Esophagus muscularis mucosa (tissue), 4 donors: ENCODE measurements around the gene USP47.

Experiments
- EP300 ChIP-seq: sonication (generic); formaldehyde crosslinking; IDR thresholded peaks from one replicate; pipeline ENCODE4 v1.6.1; 2017; ENCODE audit warnings: antibody characterized with exemption
- POLR2A ChIP-seq: fragments of 450-650 bp; IDR thresholded peaks from one replicate; pipeline ENCODE4 v1.6.1; 2017; ENCODE audit warnings: antibody characterized with exemption, moderate library complexity, mild to moderate bottlenecking, low read depth
- POLR2AphosphoS5 ChIP-seq, 2 donors: sonication (generic); formaldehyde crosslinking; IDR thresholded peaks; one replicate each; pipeline ENCODE4 v1.6.1; 2017; ENCODE audit warnings: antibody characterized with exemption in 2 of 2
- TF ChIP-seq, protein P1 (sequence below), 3 experiments: fragments of 200-600 bp in 2 of 3; fragments of 450-650 bp in 1 of 3; sonication (generic) in 2 of 3; IDR thresholded peaks; one replicate each; pipeline ENCODE4 v1.5.1; 2017 to 2019; ENCODE audit warnings: antibody characterized with exemption in 3 of 3, mild to moderate bottlenecking in 2 of 3, moderate library complexity in 1 of 3

DNA sequence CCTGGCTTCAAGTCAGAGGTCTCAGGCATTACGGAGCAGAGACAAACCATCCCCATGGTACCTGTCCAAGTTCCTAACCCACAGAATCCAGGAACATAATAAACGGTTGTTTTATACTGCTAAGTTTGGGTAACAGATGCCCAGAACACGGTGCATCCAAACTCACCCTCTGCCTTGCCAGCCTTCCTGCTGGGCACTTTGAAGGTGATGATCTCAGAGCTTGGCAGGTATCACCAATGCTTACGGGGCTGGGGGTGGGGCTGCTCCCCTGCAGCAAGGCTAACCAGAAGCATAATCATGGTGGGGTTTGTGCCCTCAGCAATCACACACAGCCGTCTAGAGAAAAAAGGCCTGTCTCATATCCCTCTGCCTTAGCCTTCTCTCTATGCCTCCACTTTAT, 139.6 kb downstream of the USP47 start:
- TF ChIP-seq, protein P1, sequence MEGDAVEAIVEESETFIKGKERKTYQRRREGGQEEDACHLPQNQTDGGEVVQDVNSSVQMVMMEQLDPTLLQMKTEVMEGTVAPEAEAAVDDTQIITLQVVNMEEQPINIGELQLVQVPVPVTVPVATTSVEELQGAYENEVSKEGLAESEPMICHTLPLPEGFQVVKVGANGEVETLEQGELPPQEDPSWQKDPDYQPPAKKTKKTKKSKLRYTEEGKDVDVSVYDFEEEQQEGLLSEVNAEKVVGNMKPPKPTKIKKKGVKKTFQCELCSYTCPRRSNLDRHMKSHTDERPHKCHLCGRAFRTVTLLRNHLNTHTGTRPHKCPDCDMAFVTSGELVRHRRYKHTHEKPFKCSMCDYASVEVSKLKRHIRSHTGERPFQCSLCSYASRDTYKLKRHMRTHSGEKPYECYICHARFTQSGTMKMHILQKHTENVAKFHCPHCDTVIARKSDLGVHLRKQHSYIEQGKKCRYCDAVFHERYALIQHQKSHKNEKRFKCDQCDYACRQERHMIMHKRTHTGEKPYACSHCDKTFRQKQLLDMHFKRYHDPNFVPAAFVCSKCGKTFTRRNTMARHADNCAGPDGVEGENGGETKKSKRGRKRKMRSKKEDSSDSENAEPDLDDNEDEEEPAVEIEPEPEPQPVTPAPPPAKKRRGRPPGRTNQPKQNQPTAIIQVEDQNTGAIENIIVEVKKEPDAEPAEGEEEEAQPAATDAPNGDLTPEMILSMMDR (IDR thresholded peaks at IDR 0.05), result no peak
- no peak for TF ChIP-seq POLR2A
- TF ChIP-seq EP300, result no peak
- no peak for TF ChIP-seq POLR2AphosphoS5 (IDR thresholded peaks at IDR 0.05)
